H1 (cell line): ENCODE data around the gene GNG13. TPM values are rescaled to one million over a fixed set of nuclear protein-coding genes. Genes with fewer than 3 reads are reported as not detected.

Source experiments
- SP1 ChIP-seq: IDR thresholded peaks from 2 replicates; pipeline ENCODE4 v1.6.1; 2011; ENCODE audit warnings: low read depth, low read length
- polyA plus RNA-seq, 7 experiments: library from polyadenylated mRNA; depleted of rRNA in 3 of 7; stranded (reverse) in 5 of 7; unstranded in 2 of 7; fragments of >200 nt in 5 of 7; fragments of 200-250 nt in 2 of 7; gene quantifications; 1 replicate in 5 of 7; 2 replicates in 1 of 7; 4 replicates in 1 of 7; pipeline versions ENCODE4 v1.2.1 to v1.2.3, GENCODE V29; 2011 to 2013; ENCODE audit warnings: missing spikeins in 2 of 7, mixed read lengths in 2 of 7
- total RNA-seq: library from RNA; stranded (reverse); fragmentation: NEBNext Ultra II Directional; extraction: Animal tissue kit (Norgen Biotek cat#: 25700); gene quantifications from 2 replicates; pipeline ENCODE4 v1.2.1, GENCODE V29; 2021
- TF ChIP-seq, protein P1 (sequence below): IDR thresholded peaks from 2 replicates; pipeline ENCODE4 v1.6.1; 2012; ENCODE audit warnings: inconsistent platforms

The GNG13 gene
- total and polyA plus RNA-seq, 2 of the 8 experiments (the other 6 are each of a cell fraction or from before 2014, with no cell fraction given) = not detected

DNA sequence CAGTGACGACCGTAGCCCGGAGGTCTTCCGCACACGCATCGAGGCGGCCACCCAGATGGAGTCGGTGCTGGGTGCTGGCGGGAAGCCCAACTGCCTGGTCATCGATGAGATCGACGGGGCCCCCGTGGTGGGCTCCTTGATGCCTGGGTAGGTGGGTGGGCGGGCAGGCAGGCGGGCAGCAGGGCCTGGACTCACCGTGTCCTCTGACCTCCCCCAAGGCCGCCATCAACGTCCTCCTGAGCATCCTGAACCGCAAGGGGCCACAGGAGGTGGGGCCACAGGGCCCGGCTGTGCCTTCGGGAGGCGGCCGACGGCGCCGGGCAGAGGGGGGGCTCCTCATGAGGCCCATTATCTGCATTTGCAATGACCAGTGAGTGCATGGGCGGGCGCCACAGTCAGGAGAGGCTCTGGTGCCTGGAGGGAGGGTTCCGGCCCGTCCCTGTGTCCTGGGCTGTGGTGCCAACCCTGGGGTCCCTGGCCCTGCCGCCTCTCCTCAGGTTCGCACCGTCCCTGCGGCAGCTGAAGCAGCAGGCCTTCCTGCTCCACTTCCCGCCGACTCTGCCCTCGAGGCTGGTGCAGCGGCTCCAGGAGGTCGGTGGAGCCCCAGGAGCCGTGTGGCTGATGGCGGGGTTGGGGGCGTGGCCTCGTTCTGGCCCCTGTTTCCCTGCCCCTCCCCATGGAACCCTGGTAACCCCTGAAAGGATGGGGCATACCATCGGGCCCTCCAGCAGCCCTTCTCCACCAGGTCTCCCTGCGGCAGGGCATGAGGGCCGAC, 8.1 kb downstream of the GNG13 start (continued):
- TF ChIP-seq, protein P1, sequence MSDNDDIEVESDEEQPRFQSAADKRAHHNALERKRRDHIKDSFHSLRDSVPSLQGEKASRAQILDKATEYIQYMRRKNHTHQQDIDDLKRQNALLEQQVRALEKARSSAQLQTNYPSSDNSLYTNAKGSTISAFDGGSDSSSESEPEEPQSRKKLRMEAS = no peak
- TF ChIP-seq SP1 = no peak
